Heart left ventricle (tissue), 13 donors: ENCODE data around the gene FAM8A1.

ENCODE experiments used
- POLR2A ChIP-seq, 2 donors: fragments of 450-650 bp; IDR thresholded peaks; one replicate each; pipeline ENCODE4 v1.6.1; 2017; ENCODE audit warnings: antibody characterized with exemption in 2 of 2, mild to moderate bottlenecking in 2 of 2, moderate library complexity in 2 of 2
- TF ChIP-seq, protein P1 (sequence below), 12 donors: fragments of 200-600 bp; sonication (generic) in 4 of 12; IDR thresholded peaks; one replicate each; pipeline versions ENCODE4 v1.5.0 to v1.8.0; 2018 to 2022; ENCODE audit warnings: antibody characterized with exemption in 12 of 12, mild to moderate bottlenecking in 5 of 12
- donor health status: ischemic (EF 13 %, LVEDD 7.1; RV severe dilation, severe dysfunction).
- donor health status: DM: no; HTN: yes; CAD: no.
- donor health status: DM: no; HTN: no; CAD: no.
- donor health status: ischemic (EF 25% LVEDD 6.9; RV normal size, moderate dysfunction).
- donor health status: ischemic (EF 25% LVEDD 5.7; RV mildly dilated, moderate dysfunction).
- donor health status: ischemic (EF 35%, LVEDD 5.7; RV mildly dilated, moderate dysfunction).
- donor health status: nonischemic (EF 11% LVEDD 7.7; RV severe dilation, severe dysfunction).
- donor health status: DM: yes; HTN: yes; CAD: no.
- donor health status: PGD.
- donor health status: ischemic (EF 29% LVEDD 5.4; RV normal size, mild dysfunction).
- donor health status: nonischemic (EF 23%, LVEDD 6.1; RV moderate dilation, normal function).

DNA sequence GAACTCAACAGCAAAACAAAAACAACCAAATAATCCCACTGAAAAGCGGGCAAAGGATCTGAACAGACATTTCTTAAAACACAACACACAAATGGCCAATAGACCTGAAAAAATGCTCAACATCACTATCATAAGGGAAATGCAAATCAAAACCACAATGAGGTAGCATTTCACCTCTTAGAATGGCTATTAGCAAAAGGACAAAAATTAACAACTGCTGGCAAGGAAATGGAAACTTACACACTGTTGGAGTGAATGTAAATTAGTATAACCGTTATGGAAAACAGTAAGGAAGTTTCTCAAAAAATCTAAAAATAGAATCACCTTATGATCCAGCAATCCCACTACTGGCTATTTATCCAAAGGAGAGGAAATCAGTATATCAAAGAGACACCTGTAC is 20.9 kb downstream of the FAM8A1 start:
- TF ChIP-seq, protein P1, sequence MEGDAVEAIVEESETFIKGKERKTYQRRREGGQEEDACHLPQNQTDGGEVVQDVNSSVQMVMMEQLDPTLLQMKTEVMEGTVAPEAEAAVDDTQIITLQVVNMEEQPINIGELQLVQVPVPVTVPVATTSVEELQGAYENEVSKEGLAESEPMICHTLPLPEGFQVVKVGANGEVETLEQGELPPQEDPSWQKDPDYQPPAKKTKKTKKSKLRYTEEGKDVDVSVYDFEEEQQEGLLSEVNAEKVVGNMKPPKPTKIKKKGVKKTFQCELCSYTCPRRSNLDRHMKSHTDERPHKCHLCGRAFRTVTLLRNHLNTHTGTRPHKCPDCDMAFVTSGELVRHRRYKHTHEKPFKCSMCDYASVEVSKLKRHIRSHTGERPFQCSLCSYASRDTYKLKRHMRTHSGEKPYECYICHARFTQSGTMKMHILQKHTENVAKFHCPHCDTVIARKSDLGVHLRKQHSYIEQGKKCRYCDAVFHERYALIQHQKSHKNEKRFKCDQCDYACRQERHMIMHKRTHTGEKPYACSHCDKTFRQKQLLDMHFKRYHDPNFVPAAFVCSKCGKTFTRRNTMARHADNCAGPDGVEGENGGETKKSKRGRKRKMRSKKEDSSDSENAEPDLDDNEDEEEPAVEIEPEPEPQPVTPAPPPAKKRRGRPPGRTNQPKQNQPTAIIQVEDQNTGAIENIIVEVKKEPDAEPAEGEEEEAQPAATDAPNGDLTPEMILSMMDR (IDR thresholded peaks at IDR 0.05): no peak
- TF ChIP-seq POLR2A (IDR thresholded peaks at IDR 0.05): no peak
